SK-N-SH treated with all-trans-retinoic acid at 6 μM for 48 hours (cell line): ENCODE results near the gene GIPC3.

Source experiments
- ATAC-seq: fragments of 200-7000 bp; cut with Tn5 transposase; 3 replicates; pipeline ENCODE4 v1.9.1; 2020; ENCODE audit warnings: mild to moderate bottlenecking, moderate library complexity
- ARNTL ChIP-seq: fragments of 450-650 bp; formaldehyde crosslinking; IDR thresholded peaks from 2 replicates; pipeline ENCODE4 v1.5.0; 2020; ENCODE audit warnings: low read depth, mild to moderate bottlenecking, moderate library complexity, borderline replicate concordance
- CREB5 ChIP-seq: fragments of 250-450 bp; sonication (Bioruptor Pico); IDR thresholded peaks from 2 replicates; pipeline ENCODE4 v1.5.1; 2020; ENCODE audit warnings: low read depth, mild to moderate bottlenecking, moderate library complexity
- CSDC2 ChIP-seq: fragments of 250-450 bp; sonication (Bioruptor Pico); IDR thresholded peaks from 2 replicates; pipeline ENCODE4 v1.5.0; 2020; ENCODE audit warnings: mild to moderate bottlenecking, moderate library complexity
- CSRNP3 ChIP-seq: fragments of 250-450 bp; sonication (Bioruptor Pico); IDR thresholded peaks from 2 replicates; pipeline ENCODE4 v1.5.1; 2021; ENCODE audit warnings: mild to moderate bottlenecking, moderate library complexity
- ESRRG ChIP-seq: fragments of 250-450 bp; sonication (Bioruptor Pico); IDR thresholded peaks from 2 replicates; pipeline ENCODE4 v1.6.1; 2021; ENCODE audit warnings: mild to moderate bottlenecking
- GLIS3 ChIP-seq: fragments of 250-450 bp; sonication (Bioruptor Pico); IDR thresholded peaks from 2 replicates; pipeline ENCODE4 v1.5.0; 2020; ENCODE audit warnings: mild to moderate bottlenecking, moderate library complexity
- ISL1 ChIP-seq: fragments of 250-450 bp; sonication (Bioruptor Pico); IDR thresholded peaks from 2 replicates; pipeline ENCODE4 v2.1.2; 2022; ENCODE audit warnings: mild to moderate bottlenecking, moderate library complexity
- PATZ1 ChIP-seq: fragments of 250-450 bp; sonication (Bioruptor Pico); IDR thresholded peaks from 2 replicates; pipeline ENCODE4 v1.8.0; 2020; ENCODE audit warnings: mild to moderate bottlenecking, moderate library complexity, borderline replicate concordance
- POU6F1 ChIP-seq: fragments of 250-450 bp; sonication (Bioruptor Pico); IDR thresholded peaks from 2 replicates; pipeline ENCODE4 v1.8.0; 2021; ENCODE audit warnings: low read depth, mild to moderate bottlenecking, moderate library complexity, borderline replicate concordance
- PPARA ChIP-seq: fragments of 250-450 bp; sonication (Bioruptor Pico); IDR thresholded peaks from 2 replicates; pipeline ENCODE4 v1.5.0; 2020; ENCODE audit warnings: mild to moderate bottlenecking, borderline replicate concordance
- RARB ChIP-seq: fragments of 250-450 bp; sonication (Bioruptor Pico); IDR thresholded peaks from 2 replicates; pipeline ENCODE4 v1.8.0; 2021; ENCODE audit warnings: mild to moderate bottlenecking, moderate library complexity
- SNAI2 ChIP-seq: fragments of 250-450 bp; sonication (Bioruptor Pico); IDR thresholded peaks from 2 replicates; pipeline ENCODE4 v1.5.0; 2020; ENCODE audit warnings: mild to moderate bottlenecking, moderate library complexity
- TOX ChIP-seq: fragments of 250-450 bp; sonication (Bioruptor Pico); IDR thresholded peaks from 2 replicates; pipeline ENCODE4 v1.8.0; 2021; ENCODE audit warnings: mild to moderate bottlenecking, moderate library complexity, borderline replicate concordance
- ZC3H10 ChIP-seq: fragments of 250-450 bp; sonication (Bioruptor Pico); IDR thresholded peaks from 2 replicates; pipeline ENCODE4 v1.5.1; 2021; ENCODE audit warnings: mild to moderate bottlenecking, moderate library complexity
- ZFP3 ChIP-seq: fragments of 250-450 bp; sonication (Bioruptor Pico); IDR thresholded peaks from 2 replicates; pipeline ENCODE4 v1.5.0; 2020; ENCODE audit warnings: mild to moderate bottlenecking, moderate library complexity
- ZNF565 ChIP-seq: fragments of 450-650 bp; formaldehyde crosslinking; conservative IDR thresholded peaks from 2 replicates; pipeline ENCODE4 v1.5.0; 2020; ENCODE audit warnings: low read depth, mild to moderate bottlenecking, moderate library complexity
- ZNF70 ChIP-seq: fragments of 450-650 bp; formaldehyde crosslinking; IDR thresholded peaks from 2 replicates; pipeline ENCODE4 v1.5.0; 2020; ENCODE audit warnings: mild to moderate bottlenecking, moderate library complexity
- ZNF8 ChIP-seq: fragments of 450-650 bp; formaldehyde crosslinking; IDR thresholded peaks from 2 replicates; pipeline ENCODE4 v1.5.0; 2020; ENCODE audit warnings: mild to moderate bottlenecking, moderate library complexity

The GIPC3 gene

GRCh38 chr19:3617463-3617862 lies 32.2 kb downstream of the GIPC3 start:
- no peak for ATAC-seq
- TF ChIP-seq GLIS3 (CRISPR knock-in tag) (no peak), ZNF70 (CRISPR knock-in tag) (no peak), CREB5 (CRISPR knock-in tag) (no peak), ESRRG (CRISPR knock-in tag) (no peak), RARB (CRISPR knock-in tag) (no peak), CSRNP3 (CRISPR knock-in tag) (no peak), ARNTL (CRISPR knock-in tag) (no peak), TOX (CRISPR knock-in tag) (no peak), POU6F1 (CRISPR knock-in tag) (no peak), ISL1 (CRISPR knock-in tag) (no peak), ZNF565 (no peak), ZC3H10 (CRISPR knock-in tag) (no peak)

GRCh38 chr19:3618144-3618810 lies 33.0 kb downstream of the GIPC3 start:
- TF ChIP-seq ZNF565 (no peak), TOX (CRISPR knock-in tag) (no peak), ISL1 (CRISPR knock-in tag) (no peak), ZNF8 (CRISPR knock-in tag) (no peak), CSRNP3 (CRISPR knock-in tag) (no peak), CREB5 (CRISPR knock-in tag) (no peak), POU6F1 (CRISPR knock-in tag) (no peak), CSDC2 (CRISPR knock-in tag) (no peak), ZFP3 (CRISPR knock-in tag) (no peak), SNAI2 (CRISPR knock-in tag) (no peak), ZNF70 (CRISPR knock-in tag) (no peak), PATZ1 (CRISPR knock-in tag) (no peak), PPARA (CRISPR knock-in tag) (no peak)
- ATAC-seq = peak; percentile 84
